Type B pancreatic cell (in vitro differentiated cells): ENCODE measurements around the gene ABCG1. TPM values are rescaled to one million over a fixed set of nuclear protein-coding genes. Genes with fewer than 3 reads are reported as not detected.

Experiments used
- DNase-seq: peaks from one replicate; pipeline ENCODE4 v3.0.0; 2021; ENCODE audit warnings: mixed read lengths; ENCODE audit not compliant: unreplicated experiment; ENCODE audit errors: extremely low spot score
- H3K27ac Mint-ChIP-seq: 2 replicates; pipeline ENCODE4 v1.8.0; 2021; ENCODE audit warnings: mild to moderate bottlenecking, mixed read lengths
- H3K27me3 Mint-ChIP-seq: 2 replicates; pipeline ENCODE4 v1.8.0; 2021; ENCODE audit warnings: mixed read lengths
- H3K36me3 Mint-ChIP-seq: 2 replicates; pipeline ENCODE4 v1.8.0; 2021; ENCODE audit warnings: mixed read lengths
- H3K4me1 Mint-ChIP-seq: one replicate; pipeline ENCODE4 v1.8.0; 2021; ENCODE audit warnings: mixed read lengths; ENCODE audit not compliant: unreplicated experiment
- H3K4me3 Mint-ChIP-seq: 2 replicates; pipeline ENCODE4 v1.8.0; 2021; ENCODE audit warnings: mild to moderate bottlenecking, mixed read lengths
- H3K9me3 Mint-ChIP-seq: 2 replicates; pipeline ENCODE4 v1.8.0; 2021; ENCODE audit warnings: mixed read lengths
- total RNA-seq: library from RNA; stranded (reverse); gene quantifications from 2 replicates; pipeline ENCODE4 v1.2.1, GENCODE V29; 2021; ENCODE audit warnings: low replicate concordance
- TF ChIP-seq, protein P1 (sequence below): fragments of 200-600 bp; sonication (generic); conservative IDR thresholded peaks from 2 replicates; pipeline ENCODE4 v1.5.0; 2021; ENCODE audit warnings: antibody characterized with exemption, mild to moderate bottlenecking

Gene ABCG1
- total RNA-seq, 1 donor from 2014 or later, result 6.2 TPM

DNA sequence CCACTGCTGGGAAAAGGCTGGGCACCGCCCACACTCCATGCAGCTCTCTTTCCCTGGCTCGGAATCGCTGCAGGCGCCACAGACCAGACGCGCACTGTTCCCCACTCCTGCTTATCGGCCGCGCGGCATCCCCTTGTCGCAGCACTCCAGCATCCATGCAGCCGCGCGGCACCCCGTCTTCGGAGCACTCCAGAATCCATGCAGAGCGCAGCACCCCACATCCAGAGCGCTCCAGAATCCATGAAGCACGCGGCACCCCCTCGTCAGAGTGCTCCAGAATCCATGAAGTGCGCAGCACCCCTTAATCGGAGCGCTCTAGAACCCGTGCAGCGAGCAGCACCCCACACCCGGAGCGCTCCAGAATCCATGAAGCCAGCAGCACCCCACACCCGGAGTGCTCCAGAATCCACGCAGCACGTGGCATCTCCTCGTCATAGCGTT lies 86.8 kb downstream of the ABCG1 start:
- no peaks in the 10 kb centered on the region for H3K9me3 Mint-ChIP-seq
- H3K4me3 Mint-ChIP-seq, result no peak overlapping the region
- H3K27ac Mint-ChIP-seq, result no peak overlapping the region
- H3K4me1 Mint-ChIP-seq, result peaks cover 4% of the 10 kb centered on the region
- TF ChIP-seq, protein P1, sequence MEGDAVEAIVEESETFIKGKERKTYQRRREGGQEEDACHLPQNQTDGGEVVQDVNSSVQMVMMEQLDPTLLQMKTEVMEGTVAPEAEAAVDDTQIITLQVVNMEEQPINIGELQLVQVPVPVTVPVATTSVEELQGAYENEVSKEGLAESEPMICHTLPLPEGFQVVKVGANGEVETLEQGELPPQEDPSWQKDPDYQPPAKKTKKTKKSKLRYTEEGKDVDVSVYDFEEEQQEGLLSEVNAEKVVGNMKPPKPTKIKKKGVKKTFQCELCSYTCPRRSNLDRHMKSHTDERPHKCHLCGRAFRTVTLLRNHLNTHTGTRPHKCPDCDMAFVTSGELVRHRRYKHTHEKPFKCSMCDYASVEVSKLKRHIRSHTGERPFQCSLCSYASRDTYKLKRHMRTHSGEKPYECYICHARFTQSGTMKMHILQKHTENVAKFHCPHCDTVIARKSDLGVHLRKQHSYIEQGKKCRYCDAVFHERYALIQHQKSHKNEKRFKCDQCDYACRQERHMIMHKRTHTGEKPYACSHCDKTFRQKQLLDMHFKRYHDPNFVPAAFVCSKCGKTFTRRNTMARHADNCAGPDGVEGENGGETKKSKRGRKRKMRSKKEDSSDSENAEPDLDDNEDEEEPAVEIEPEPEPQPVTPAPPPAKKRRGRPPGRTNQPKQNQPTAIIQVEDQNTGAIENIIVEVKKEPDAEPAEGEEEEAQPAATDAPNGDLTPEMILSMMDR, result no peak
- H3K27me3 Mint-ChIP-seq, result peaks cover 6% of the 10 kb centered on the region
- no peak for DNase-seq
- no peaks in the 10 kb centered on the region for H3K36me3 Mint-ChIP-seq

DNA sequence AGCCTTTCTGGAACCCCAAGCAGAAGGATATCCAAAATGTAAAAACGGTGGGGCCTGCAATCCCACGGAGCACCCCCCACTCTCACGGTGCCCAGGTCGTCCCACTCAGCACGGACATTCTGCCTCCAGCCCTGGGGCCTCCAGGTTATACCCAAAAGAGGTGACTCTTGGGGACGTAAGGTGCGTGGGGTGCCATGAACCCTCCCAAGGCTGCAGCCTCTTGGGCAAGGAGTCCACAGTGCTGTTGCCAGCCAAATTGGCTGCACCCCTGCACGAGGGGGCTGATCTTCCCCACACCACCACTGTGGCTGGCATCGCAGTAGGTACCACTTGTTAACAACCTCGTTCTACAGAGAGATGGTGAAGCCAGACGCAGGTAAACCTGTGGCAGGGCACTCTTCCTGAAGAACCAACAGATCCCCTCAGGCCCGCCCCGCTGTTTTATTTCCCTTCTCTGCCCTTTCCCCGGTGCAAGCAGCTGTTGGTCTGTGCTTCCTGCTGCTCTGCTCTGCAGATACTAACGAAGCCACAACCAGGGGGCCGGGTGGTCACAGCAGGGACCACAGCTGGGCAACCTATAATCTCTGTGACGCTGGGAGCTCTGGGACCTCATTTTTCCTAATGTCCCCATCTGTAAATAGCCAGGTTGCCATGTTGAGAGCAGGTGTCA lies 87.6 kb downstream of the ABCG1 start:
- H3K9me3 Mint-ChIP-seq, result no peaks in the 10 kb centered on the region
- H3K27me3 Mint-ChIP-seq, result peaks cover 6% of the 10 kb centered on the region
- H3K36me3 Mint-ChIP-seq, result no peaks in the 10 kb centered on the region
- H3K4me1 Mint-ChIP-seq, result peaks cover 4% of the 10 kb centered on the region
- DNase-seq, result no peak
- H3K4me3 Mint-ChIP-seq, result no peak overlapping the region
- TF ChIP-seq, protein P1, result no peak
- H3K27ac Mint-ChIP-seq, result no peak overlapping the region

GRCh38 chr21:42307106-42307505 lies 88.2 kb downstream of the ABCG1 start:
- H3K9me3 Mint-ChIP-seq, result no peaks in the 10 kb centered on the region
- peaks cover 6% of the 10 kb centered on the region for H3K27me3 Mint-ChIP-seq
- DNase-seq, result no peak

GRCh38 chr21:42308161-42308913 lies 89.4 kb downstream of the ABCG1 start:
- peaks cover 4% of the 10 kb centered on the region for H3K4me1 Mint-ChIP-seq
- TF ChIP-seq, protein P1, result no peak
- no peak overlapping the region for H3K27ac Mint-ChIP-seq
- no peaks in the 10 kb centered on the region for H3K36me3 Mint-ChIP-seq
- no peak overlapping the region for H3K4me3 Mint-ChIP-seq
- peaks cover 6% of the 10 kb centered on the region for H3K27me3 Mint-ChIP-seq
- no peaks in the 10 kb centered on the region for H3K9me3 Mint-ChIP-seq
- no peak for DNase-seq

More at GRCh38 chr21:42307106-42307505, 88.2 kb downstream of the ABCG1 start:
- Mint-ChIP-seq H3K36me3 (no peaks in the 10 kb centered on the region), H3K4me3 (no peak overlapping the region), H3K4me1 (peaks cover 4% of the 10 kb centered on the region), H3K27ac (no peak overlapping the region)
- TF ChIP-seq, protein P1, result no peak

- TF ChIP-seq, protein P1, result no peak
- no peak for DNase-seq
- Mint-ChIP-seq H3K4me3 (peak overlapping the region; percentile 34), H3K4me1 (peaks cover 11% of the 10 kb centered on the region), H3K9me3 (no peaks in the 10 kb centered on the region), H3K27ac (no peak overlapping the region), H3K27me3 (peaks cover 6% of the 10 kb centered on the region), H3K36me3 (no peaks in the 10 kb centered on the region)
Observed at GRCh38 chr21:42308914-42309752, 90.2 kb downstream of the ABCG1 start.
